Activated CD8-positive, alpha-beta T cell treated with anti-CD3 and anti-CD28 coated beads for 36 hours (primary cell): Measurements from ENCODE around the gene GSTM2. TPM values are rescaled to one million over a fixed set of nuclear protein-coding genes. Genes with fewer than 3 reads are reported as not detected.

Experiments used
- total RNA-seq, 2 experiments: library from RNA; stranded (reverse); gene quantifications; one replicate each; pipeline ENCODE4 v1.2.3, GENCODE V29; 2021

GSTM2 gene
- total RNA-seq, 2 experiments from 2014 or later: 13.6 to 16.2 TPM

Other genes with a start within 250 kb of the GSTM2 start
- gene PSMA5, start 241.6 kb upstream of the GSTM2 start, total RNA-seq: 100 to 1,000 TPM; 192 to 210 TPM
- gene SYPL2, start 201.5 kb upstream of the GSTM2 start, total RNA-seq: not detected
- 10 to 100 TPM; 11.2 to 13.7 TPM for gene ATXN7L2, start 184.2 kb upstream of the GSTM2 start, total RNA-seq
- 1 to 10 TPM; 7.0 to 9.5 TPM for gene CYB561D1, start 174.0 kb upstream of the GSTM2 start, total RNA-seq
- gene AMIGO1, start 158.3 kb upstream of the GSTM2 start, total RNA-seq: 1 to 10 TPM; 1.3 to 1.7 TPM
- under 1 TPM in 1 of 2 experiments, not detected in 1; 0.22 TPM for gene GPR61, start 128.2 kb upstream of the GSTM2 start, total RNA-seq
- gene GNAI3, start 119.4 kb upstream of the GSTM2 start, total RNA-seq: 1 to 10 TPM; 7.5 to 7.7 TPM
- under 1 TPM; 0.81 to 0.88 TPM for gene GNAT2, start 48.4 kb upstream of the GSTM2 start, total RNA-seq
- gene AMPD2, start 48.2 kb upstream of the GSTM2 start, total RNA-seq: 100 to 1,000 TPM; 107 to 119 TPM
- gene GSTM4, start 12.0 kb upstream of the GSTM2 start, total RNA-seq: 10 to 100 TPM in 1 of 2 experiments, 1 to 10 TPM in 1; 8.3 to 10.5 TPM
- gene GSTM1, start 19.8 kb downstream of the GSTM2 start, total RNA-seq: 10 to 100 TPM; 47.9 to 49.6 TPM
- gene GSTM5, start 44.2 kb downstream of the GSTM2 start, total RNA-seq: under 1 TPM; 0.49 to 0.50 TPM
- 10 to 100 TPM; 40.8 to 42.0 TPM for gene GSTM3, start 73.0 kb downstream of the GSTM2 start, total RNA-seq
- gene EPS8L3, start 95.9 kb downstream of the GSTM2 start, total RNA-seq: not detected
- 10 to 100 TPM; 28.3 to 33.3 TPM for gene CSF1, start 242.8 kb downstream of the GSTM2 start, total RNA-seq